ENCODE data around the gene SLC16A3.

DNA sequence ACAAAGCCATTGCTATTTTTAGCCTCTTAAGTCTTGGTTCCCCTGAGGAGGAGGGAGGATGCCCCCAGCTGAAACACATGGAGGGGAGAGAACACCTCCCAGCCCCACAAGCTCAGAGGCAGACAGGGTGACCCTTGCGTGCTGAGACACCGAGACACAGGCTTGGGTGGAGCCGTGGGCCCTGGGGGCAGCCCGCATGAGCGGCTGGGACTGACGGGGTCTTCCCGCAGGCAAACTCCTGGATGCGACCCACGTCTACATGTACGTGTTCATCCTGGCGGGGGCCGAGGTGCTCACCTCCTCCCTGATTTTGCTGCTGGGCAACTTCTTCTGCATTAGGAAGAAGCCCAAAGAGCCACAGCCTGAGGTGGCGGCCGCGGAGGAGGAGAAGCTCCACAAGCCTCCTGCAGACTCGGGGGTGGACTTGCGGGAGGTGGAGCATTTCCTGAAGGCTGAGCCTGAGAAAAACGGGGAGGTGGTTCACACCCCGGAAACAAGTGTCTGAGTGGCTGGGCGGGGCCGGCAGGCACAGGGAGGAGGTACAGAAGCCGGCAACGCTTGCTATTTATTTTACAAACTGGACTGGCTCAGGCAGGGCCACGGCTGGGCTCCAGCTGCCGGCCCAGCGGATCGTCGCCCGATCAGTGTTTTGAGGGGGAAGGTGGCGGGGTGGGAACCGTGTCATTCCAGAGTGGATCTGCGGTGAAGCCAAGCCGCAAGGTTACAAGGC lies 9.8 kb downstream of the SLC16A3 start:
- TF ChIP-seq, protein P1, sequence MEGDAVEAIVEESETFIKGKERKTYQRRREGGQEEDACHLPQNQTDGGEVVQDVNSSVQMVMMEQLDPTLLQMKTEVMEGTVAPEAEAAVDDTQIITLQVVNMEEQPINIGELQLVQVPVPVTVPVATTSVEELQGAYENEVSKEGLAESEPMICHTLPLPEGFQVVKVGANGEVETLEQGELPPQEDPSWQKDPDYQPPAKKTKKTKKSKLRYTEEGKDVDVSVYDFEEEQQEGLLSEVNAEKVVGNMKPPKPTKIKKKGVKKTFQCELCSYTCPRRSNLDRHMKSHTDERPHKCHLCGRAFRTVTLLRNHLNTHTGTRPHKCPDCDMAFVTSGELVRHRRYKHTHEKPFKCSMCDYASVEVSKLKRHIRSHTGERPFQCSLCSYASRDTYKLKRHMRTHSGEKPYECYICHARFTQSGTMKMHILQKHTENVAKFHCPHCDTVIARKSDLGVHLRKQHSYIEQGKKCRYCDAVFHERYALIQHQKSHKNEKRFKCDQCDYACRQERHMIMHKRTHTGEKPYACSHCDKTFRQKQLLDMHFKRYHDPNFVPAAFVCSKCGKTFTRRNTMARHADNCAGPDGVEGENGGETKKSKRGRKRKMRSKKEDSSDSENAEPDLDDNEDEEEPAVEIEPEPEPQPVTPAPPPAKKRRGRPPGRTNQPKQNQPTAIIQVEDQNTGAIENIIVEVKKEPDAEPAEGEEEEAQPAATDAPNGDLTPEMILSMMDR (IDR thresholded peaks at IDR 0.05; ENCODE audit: low read depth, low read length, missing input control): no peak
- no peak for TF ChIP-seq RXRA (IDR thresholded peaks at IDR 0.05)
- TF ChIP-seq, protein P2, sequence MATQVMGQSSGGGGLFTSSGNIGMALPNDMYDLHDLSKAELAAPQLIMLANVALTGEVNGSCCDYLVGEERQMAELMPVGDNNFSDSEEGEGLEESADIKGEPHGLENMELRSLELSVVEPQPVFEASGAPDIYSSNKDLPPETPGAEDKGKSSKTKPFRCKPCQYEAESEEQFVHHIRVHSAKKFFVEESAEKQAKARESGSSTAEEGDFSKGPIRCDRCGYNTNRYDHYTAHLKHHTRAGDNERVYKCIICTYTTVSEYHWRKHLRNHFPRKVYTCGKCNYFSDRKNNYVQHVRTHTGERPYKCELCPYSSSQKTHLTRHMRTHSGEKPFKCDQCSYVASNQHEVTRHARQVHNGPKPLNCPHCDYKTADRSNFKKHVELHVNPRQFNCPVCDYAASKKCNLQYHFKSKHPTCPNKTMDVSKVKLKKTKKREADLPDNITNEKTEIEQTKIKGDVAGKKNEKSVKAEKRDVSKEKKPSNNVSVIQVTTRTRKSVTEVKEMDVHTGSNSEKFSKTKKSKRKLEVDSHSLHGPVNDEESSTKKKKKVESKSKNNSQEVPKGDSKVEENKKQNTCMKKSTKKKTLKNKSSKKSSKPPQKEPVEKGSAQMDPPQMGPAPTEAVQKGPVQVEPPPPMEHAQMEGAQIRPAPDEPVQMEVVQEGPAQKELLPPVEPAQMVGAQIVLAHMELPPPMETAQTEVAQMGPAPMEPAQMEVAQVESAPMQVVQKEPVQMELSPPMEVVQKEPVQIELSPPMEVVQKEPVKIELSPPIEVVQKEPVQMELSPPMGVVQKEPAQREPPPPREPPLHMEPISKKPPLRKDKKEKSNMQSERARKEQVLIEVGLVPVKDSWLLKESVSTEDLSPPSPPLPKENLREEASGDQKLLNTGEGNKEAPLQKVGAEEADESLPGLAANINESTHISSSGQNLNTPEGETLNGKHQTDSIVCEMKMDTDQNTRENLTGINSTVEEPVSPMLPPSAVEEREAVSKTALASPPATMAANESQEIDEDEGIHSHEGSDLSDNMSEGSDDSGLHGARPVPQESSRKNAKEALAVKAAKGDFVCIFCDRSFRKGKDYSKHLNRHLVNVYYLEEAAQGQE (IDR thresholded peaks at IDR 0.05): no peak
- TF ChIP-seq JUND (IDR thresholded peaks at IDR 0.05): no peak
- TF ChIP-seq, protein P3, sequence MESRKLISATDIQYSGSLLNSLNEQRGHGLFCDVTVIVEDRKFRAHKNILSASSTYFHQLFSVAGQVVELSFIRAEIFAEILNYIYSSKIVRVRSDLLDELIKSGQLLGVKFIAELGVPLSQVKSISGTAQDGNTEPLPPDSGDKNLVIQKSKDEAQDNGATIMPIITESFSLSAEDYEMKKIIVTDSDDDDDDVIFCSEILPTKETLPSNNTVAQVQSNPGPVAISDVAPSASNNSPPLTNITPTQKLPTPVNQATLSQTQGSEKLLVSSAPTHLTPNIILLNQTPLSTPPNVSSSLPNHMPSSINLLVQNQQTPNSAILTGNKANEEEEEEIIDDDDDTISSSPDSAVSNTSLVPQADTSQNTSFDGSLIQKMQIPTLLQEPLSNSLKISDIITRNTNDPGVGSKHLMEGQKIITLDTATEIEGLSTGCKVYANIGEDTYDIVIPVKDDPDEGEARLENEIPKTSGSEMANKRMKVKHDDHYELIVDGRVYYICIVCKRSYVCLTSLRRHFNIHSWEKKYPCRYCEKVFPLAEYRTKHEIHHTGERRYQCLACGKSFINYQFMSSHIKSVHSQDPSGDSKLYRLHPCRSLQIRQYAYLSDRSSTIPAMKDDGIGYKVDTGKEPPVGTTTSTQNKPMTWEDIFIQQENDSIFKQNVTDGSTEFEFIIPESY (IDR thresholded peaks at IDR 0.05): no peak
- TF ChIP-seq TAF1 (conservative IDR thresholded peaks at IDR 0.05): no peak
